Stimulated activated CD4-positive, alpha-beta T cell treated with anti-CD3 and anti-CD28 coated beads, Interleukin-2, amount 100 ng/mL, for 48 hours (primary cell): ENCODE data around the gene GP9.
"Not testable (repeated sequence)": the region's sequence is repeated elsewhere in the genome, so short reads cannot be mapped to it uniquely, and the experiment has no call there.

ENCODE experiments used
- DNase-seq, 2 donors: peaks; one replicate each; pipeline ENCODE4 v3.0.0-alpha.2; 2020

The GP9 gene

GRCh38 chr3:129081503-129081902 is 20.9 kb downstream of the GP9 start:
- DNase-seq, result no peak

DNA sequence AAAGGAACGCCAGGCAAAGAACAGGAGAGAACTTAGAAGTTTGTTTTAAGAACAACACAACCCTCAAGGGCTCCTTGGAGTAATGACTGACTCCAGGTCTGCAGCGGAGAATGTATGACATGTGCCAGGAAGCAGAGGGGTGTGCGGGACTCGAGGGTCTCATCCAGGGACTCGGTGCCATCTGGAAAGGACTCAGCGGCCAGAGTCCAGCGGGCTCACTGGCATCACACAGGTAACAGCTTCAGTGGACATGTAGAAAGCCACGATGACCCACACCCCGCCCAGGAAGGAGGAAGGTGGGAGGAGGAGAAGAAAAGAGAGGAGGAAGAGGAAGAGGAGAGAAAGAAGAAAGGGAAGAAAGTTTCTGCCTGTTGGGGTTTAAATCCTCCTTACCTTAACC is 21.4 kb downstream of the GP9 start:
- no peak for DNase-seq

GRCh38 chr3:129084501-129084900 is 23.9 kb downstream of the GP9 start:
- no peak for DNase-seq

- no peak for DNase-seq
These were observed 24.7 kb downstream of the GP9 start for GRCh38 chr3:129085165-129085715.

DNA sequence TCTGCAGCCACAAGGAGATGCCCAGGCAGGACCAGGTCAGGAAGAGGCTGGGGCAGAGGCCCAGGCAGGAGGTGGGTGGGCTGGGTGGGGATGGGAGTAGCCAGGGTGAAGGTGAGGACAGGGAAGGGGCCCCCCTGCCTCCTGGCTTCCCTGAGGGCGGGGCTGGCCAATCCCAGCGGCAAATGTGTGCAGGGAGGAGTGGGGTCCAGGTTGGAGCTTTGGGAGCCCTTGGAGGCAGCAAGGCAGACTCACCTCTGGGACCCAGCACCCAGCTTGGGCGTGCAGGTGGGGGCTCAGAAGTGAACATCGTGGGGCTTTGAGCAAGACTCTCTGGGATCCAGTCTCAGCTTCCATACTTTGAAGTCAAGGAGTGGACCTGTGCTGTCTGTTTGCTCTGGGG is 25.2 kb downstream of the GP9 start:
- no peak for DNase-seq

DNA sequence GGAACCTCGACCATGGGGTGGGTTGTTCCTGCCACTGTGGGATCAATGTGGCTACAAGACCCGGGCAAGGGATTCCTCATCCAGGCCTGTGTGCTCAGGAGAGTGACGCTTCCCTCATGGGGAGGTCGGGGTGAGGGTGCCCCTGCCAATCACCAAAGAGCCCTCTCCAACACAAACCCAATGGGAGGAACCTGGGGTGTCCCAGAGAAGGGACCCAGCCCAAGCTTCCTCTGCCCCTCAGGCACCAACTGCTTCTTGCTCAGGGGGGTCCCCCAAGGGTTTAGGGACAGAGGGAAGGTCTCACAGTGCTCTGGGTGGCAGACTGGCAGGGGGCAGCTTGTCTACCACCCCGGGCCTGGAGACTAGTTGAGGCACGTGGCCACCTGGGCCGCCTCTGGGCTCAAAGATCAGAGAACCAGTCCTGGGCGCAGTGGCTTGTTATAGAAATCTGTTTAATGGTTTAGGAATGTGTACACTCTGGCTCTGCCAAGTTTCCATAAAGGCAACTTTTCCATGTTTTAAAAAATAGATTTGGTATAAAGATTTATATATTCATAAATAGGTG is 26.6 kb downstream of the GP9 start:
- no peak for DNase-seq

DNA sequence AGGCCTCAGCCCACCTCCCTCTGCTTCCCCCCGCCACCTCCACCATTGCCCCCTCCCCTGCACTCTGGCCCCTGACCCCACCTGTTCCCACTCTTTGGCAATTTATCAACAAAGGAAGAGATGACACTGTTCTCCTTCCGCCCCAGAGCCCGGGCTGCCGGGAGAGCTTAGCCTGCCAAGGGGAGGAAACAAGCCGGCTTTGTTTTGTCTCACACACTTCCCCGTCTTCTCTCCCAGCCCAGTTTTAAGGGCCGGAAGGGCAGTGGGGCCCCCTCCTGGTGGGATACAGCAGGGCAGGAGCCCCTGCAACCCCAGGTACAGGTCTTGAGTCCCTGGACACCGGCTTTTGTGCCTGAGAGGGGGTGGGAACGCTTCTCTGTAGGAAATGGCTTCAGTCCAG is 27.3 kb downstream of the GP9 start:
- not testable (repeated sequence) for DNase-seq

- not testable (repeated sequence) for DNase-seq
These were observed 27.7 kb downstream of the GP9 start for GRCh38 chr3:129088312-129088711.

DNA sequence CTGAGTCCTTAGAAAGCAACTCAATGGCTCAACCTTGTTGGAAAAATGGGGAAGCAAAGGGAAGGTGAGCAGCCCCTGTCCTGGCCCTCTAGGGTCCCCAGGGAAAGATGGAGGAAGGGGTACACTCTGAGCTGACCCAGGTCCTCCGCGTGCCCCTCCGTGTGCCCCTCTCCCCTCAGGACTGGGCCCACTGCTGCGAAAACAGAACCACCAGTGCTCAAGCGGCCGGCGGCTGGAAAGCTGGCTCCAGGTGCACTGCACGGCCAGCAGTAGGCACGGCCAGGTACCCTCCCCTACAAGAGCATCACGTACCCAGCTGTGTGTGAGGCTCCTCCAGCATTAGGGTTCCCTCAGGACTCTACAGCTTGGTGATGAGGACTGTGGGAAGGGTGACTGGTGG is 34.7 kb downstream of the GP9 start:
- no peak for DNase-seq

DNA sequence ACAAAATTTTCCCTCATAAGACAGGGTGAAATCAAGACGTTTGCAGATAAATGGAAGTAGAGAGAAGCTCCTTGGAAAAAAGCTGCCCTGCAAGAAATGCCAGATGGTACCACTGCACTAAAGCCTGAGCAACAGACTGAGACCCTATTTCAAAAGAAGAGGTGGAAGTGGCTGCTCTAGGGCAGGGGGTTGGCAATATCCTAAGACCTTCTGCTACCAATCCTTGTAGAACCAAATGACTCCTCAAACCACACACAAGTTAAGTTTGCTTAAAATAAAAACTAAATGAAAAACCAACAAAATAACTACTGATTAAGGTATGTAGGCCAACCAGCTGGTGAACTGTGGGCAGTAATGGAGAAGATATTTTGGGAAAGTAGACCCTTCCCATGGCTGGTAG is 39.7 kb downstream of the GP9 start:
- no peak for DNase-seq

GRCh38 chr3:129101370-129102138 is 41.0 kb downstream of the GP9 start:
- DNase-seq, result no peak

- DNase-seq, result no peak
These were observed 42.7 kb downstream of the GP9 start for GRCh38 chr3:129103296-129103695.

DNA sequence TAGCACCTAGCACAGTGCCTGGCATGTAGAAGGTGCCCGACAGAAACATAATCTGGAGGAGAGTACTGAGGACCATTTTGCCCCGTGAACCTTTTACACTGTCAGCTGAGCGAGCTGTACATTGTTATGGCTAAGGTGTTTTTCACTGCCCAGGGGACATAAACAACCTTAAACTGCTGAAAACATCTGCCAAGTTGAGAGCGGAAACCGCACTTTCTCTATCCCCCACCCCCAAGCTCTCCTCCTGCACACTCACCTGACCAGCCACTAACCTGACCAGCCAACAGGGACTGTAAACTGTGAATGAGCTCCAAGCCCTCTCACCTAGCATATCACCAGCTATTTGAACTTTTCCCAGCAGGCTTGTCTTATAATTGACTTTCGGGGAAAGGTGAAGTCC is 43.5 kb downstream of the GP9 start:
- DNase-seq, result no peak

- DNase-seq, result no peak
These were observed 44.0 kb downstream of the GP9 start for GRCh38 chr3:129104498-129105079.

- DNase-seq, result no peak
These were observed 45.3 kb downstream of the GP9 start for GRCh38 chr3:129105862-129106261.

GRCh38 chr3:129106320-129106719 is 45.7 kb downstream of the GP9 start:
- no peak for DNase-seq

- DNase-seq, result no peak
These were observed 46.4 kb downstream of the GP9 start for GRCh38 chr3:129106866-129107565.

- DNase-seq, result no peak
These were observed 47.2 kb downstream of the GP9 start for GRCh38 chr3:129107793-129108192.

DNA sequence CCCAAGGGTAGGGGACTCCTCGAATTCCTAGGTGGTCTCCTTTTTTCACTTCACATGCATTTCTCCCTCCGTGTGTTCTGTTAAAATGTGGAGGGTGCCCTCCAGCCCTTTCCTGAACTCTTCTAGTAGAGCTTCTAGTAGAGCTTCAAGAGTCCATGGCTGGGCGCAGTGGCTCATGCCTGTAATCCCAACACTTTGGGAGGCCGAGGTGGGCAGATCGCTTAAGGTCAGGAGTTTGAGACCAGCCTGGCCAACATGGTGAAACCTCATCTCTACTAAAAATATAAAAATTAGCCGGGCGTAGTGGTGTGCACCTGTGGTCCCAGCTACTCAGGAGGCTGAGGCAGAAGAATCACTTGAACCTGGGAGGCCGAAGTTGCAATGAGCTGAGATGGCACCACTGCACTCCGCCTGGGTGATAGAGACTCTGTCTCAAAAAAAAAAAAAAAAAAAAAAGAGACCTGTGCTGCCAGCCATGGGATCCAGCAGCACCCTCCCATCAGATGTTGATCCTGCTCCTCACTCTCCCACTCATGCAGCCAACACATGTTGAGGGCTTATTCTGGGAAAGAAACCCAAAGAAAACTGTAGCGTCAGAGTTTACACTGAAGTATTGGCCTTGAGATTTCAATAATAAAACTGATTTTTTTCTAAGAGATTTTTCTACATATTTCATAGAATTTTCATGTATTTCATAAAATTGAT is 50.6 kb downstream of the GP9 start:
- not testable (repeated sequence) for DNase-seq
